H9 (cell line): ENCODE data around the gene BCKDHB. TPM values are rescaled to one million over a fixed set of nuclear protein-coding genes. Genes with fewer than 3 reads are reported as not detected.

Experiments used
- DNase-seq: peaks from one replicate; pipeline ENCODE4 v3.0.0-alpha.2; 2017
- H2AFZ ChIP-seq: one replicate; pipeline ENCODE4 v1.6.1; 2013; ENCODE audit warnings: mild to moderate bottlenecking, low read length, control low read depth, moderate library complexity
- H2AK5ac ChIP-seq: 2 replicates; pipeline ENCODE4 v1.6.1; 2013; ENCODE audit warnings: low read length, control low read depth, mixed read lengths; ENCODE audit not compliant: insufficient read length
- H2BK120ac ChIP-seq: one replicate; pipeline ENCODE4 v1.6.1; 2013; ENCODE audit warnings: low read depth, mild to moderate bottlenecking, low read length, control low read depth, inconsistent platforms; ENCODE audit not compliant: poor library complexity, severe bottlenecking
- H2BK12ac ChIP-seq: 2 replicates; pipeline ENCODE4 v1.6.1; 2013; ENCODE audit warnings: low read length, control low read depth, mixed read lengths, low read depth; ENCODE audit not compliant: insufficient read length
- H2BK15ac ChIP-seq: 2 replicates; pipeline ENCODE4 v1.6.1; 2013; ENCODE audit warnings: low read depth, low read length, control low read depth
- H2BK20ac ChIP-seq: one replicate; pipeline ENCODE4 v1.6.1; 2013; ENCODE audit warnings: low read depth, mild to moderate bottlenecking, low read length, control low read depth, inconsistent platforms; ENCODE audit not compliant: poor library complexity, severe bottlenecking
- H2BK5ac ChIP-seq: 2 replicates; pipeline ENCODE4 v1.6.1; 2013; ENCODE audit warnings: low read length, control low read depth, mixed read lengths; ENCODE audit not compliant: insufficient read length
- H3K14ac ChIP-seq: 2 replicates; pipeline ENCODE4 v1.6.1; 2013; ENCODE audit warnings: low read length, control low read depth; ENCODE audit not compliant: insufficient read depth
- H3K18ac ChIP-seq: 2 replicates; pipeline ENCODE4 v1.6.1; 2013; ENCODE audit warnings: low read depth, mild to moderate bottlenecking, mixed read lengths, low read length, control low read depth; ENCODE audit not compliant: insufficient read length
- H3K23ac ChIP-seq: 2 replicates; pipeline ENCODE4 v1.6.1; 2013; ENCODE audit warnings: low read length, control low read depth, mixed read lengths, low read depth; ENCODE audit not compliant: insufficient read length
- H3K23me2 ChIP-seq: 2 replicates; pipeline ENCODE4 v1.6.1; 2013; ENCODE audit warnings: low read depth, mild to moderate bottlenecking, mixed read lengths, low read length, control low read depth; ENCODE audit not compliant: insufficient read length, poor library complexity, severe bottlenecking
- H3K27ac ChIP-seq: 2 replicates; pipeline ENCODE4 v1.5.1; 2013; ENCODE audit warnings: low read length, control low read depth, mixed read lengths, low read depth; ENCODE audit not compliant: insufficient read length
- H3K27me3 ChIP-seq: 2 replicates; pipeline ENCODE4 v1.6.1; 2013; ENCODE audit warnings: low read length, control low read depth, inconsistent platforms; ENCODE audit not compliant: insufficient read depth
- H3K4ac ChIP-seq: 2 replicates; pipeline ENCODE4 v1.6.1; 2013; ENCODE audit warnings: low read depth, mild to moderate bottlenecking, control low read depth, inconsistent platforms, low read length, moderate library complexity
- H3K4me1 ChIP-seq: 2 replicates; pipeline ENCODE4 v1.6.1; 2013; ENCODE audit warnings: low read length, control low read depth, inconsistent platforms; ENCODE audit not compliant: insufficient read depth
- H3K4me2 ChIP-seq: 2 replicates; pipeline ENCODE4 v1.6.1; 2013; ENCODE audit warnings: low read length, control low read depth, mixed read lengths; ENCODE audit not compliant: insufficient read length, insufficient read depth
- H3K56ac ChIP-seq: 2 replicates; pipeline ENCODE4 v1.6.1; 2013; ENCODE audit warnings: low read depth, mild to moderate bottlenecking, mixed read lengths, low read length, control low read depth; ENCODE audit not compliant: insufficient read length
- H3K79me1 ChIP-seq: 2 replicates; pipeline ENCODE4 v1.6.1; 2013; ENCODE audit warnings: low read depth, mild to moderate bottlenecking, moderate library complexity, low read length, control low read depth, inconsistent platforms; ENCODE audit not compliant: insufficient read depth, poor library complexity, severe bottlenecking
- H3K79me2 ChIP-seq: 2 replicates; pipeline ENCODE4 v1.6.1; 2013; ENCODE audit warnings: low read length, control low read depth, inconsistent platforms; ENCODE audit not compliant: insufficient read depth
- H3K9ac ChIP-seq: 2 replicates; pipeline ENCODE4 v1.6.1; 2013; ENCODE audit warnings: low read length, control low read depth, mixed read lengths; ENCODE audit not compliant: insufficient read length; ENCODE audit errors: extremely low read depth
- H3K9me3 ChIP-seq: one replicate; pipeline ENCODE4 v1.6.1; 2013; ENCODE audit warnings: low read depth, low read length, inconsistent platforms; ENCODE audit not compliant: control insufficient read depth
- H3T11ph ChIP-seq: one replicate; pipeline ENCODE4 v1.6.1; 2013; ENCODE audit warnings: mild to moderate bottlenecking, low read length, control low read depth, inconsistent platforms
- H4K20me1 ChIP-seq: one replicate; pipeline ENCODE4 v1.6.1; 2013; ENCODE audit not compliant: control insufficient read depth, insufficient read length, insufficient read depth
- H4K5ac ChIP-seq: 2 replicates; pipeline ENCODE4 v1.6.1; 2013; ENCODE audit warnings: low read depth, mild to moderate bottlenecking, mixed read lengths, low read length, control low read depth; ENCODE audit not compliant: insufficient read length
- H4K8ac ChIP-seq: replicated peaks from 2 replicates; pipeline ENCODE4 v1.6.1; 2013; ENCODE audit warnings: low read length, control low read depth, mixed read lengths, low read depth; ENCODE audit not compliant: insufficient read length
- H4K91ac ChIP-seq: 2 replicates; pipeline ENCODE4 v1.6.1; 2013; ENCODE audit warnings: low read depth, mild to moderate bottlenecking, moderate library complexity, mixed read lengths, low read length, control low read depth; ENCODE audit not compliant: insufficient read length
- H3K27ac Mint-ChIP-seq, 3 experiments: 2 replicates in 2 of 3; 3 replicates in 1 of 3; pipeline ENCODE4 v1.8.0; 2020 to 2021; ENCODE audit warnings: mixed read lengths in 3 of 3, mild to moderate bottlenecking in 1 of 3, moderate library complexity in 1 of 3
- H3K27me3 Mint-ChIP-seq: 2 replicates; pipeline ENCODE4 v1.8.0; 2021; ENCODE audit warnings: low read depth, mild to moderate bottlenecking, moderate library complexity, mixed read lengths
- H3K36me3 Mint-ChIP-seq, 3 experiments: 2 replicates in 2 of 3; 3 replicates in 1 of 3; pipeline ENCODE4 v1.8.0; 2020 to 2021; ENCODE audit warnings: low read depth in 3 of 3, mixed read lengths in 3 of 3; ENCODE audit not compliant: insufficient read depth in 1 of 3
- H3K4me1 Mint-ChIP-seq, 2 experiments: 2 replicates each; pipeline ENCODE4 v1.8.0; 2020; ENCODE audit warnings: mixed read lengths in 2 of 2
- H3K4me3 Mint-ChIP-seq, 2 experiments: 2 replicates in 1 of 2; 3 replicates in 1 of 2; pipeline ENCODE4 v1.8.0; 2020 to 2021; ENCODE audit warnings: mild to moderate bottlenecking in 2 of 2, mixed read lengths in 2 of 2, moderate library complexity in 1 of 2
- H3K9me3 Mint-ChIP-seq, 2 experiments: 2 replicates in 1 of 2; 3 replicates in 1 of 2; pipeline ENCODE4 v1.8.0; 2020; ENCODE audit warnings: mild to moderate bottlenecking in 2 of 2, mixed read lengths in 2 of 2, moderate library complexity in 1 of 2
- total RNA-seq: library from RNA; stranded (reverse); gene quantifications from 2 replicates; pipeline ENCODE4 v1.2.1, GENCODE V29; 2021
- TF ChIP-seq, protein P1 (sequence below): fragments of 200-600 bp; sonication (generic); conservative IDR thresholded peaks from 3 replicates; pipeline ENCODE4 v1.8.0; 2021; ENCODE audit warnings: antibody characterized with exemption, mild to moderate bottlenecking

Gene BCKDHB
- total RNA-seq, 1 experiment from 2014 or later = 26.6 TPM

- Histone ChIP-seq H3K4me1 (no peaks in the 10 kb centered on the region), H2BK12ac (no peak overlapping the region), H3K18ac (no peak overlapping the region), H4K20me1 (no peaks in the 10 kb centered on the region), H3K79me2 (no peaks in the 10 kb centered on the region), H2AK5ac (no peak overlapping the region), H3K56ac (no peak overlapping the region), H4K8ac (no peak overlapping the region), H2BK120ac (no peak overlapping the region), H3K79me1 (no peaks in the 10 kb centered on the region), H3K23ac (no peak overlapping the region), H3K4me2 (no peak overlapping the region), H3K9ac (no peak overlapping the region), H4K5ac (no peak overlapping the region), H2BK20ac (no peak overlapping the region), H2BK15ac (no peak overlapping the region), H2BK5ac (no peak overlapping the region), H4K91ac (no peak overlapping the region), H3K27ac (no peak overlapping the region), H3K4ac (no peak overlapping the region), H2AFZ (no peak overlapping the region), H3T11ph (no peak overlapping the region), H3K14ac (no peak overlapping the region), H3K27me3 (no peaks in the 10 kb centered on the region), H3K23me2 (no peaks in the 10 kb centered on the region), H3K9me3 (no peaks in the 10 kb centered on the region)
- no peaks in the 10 kb centered on the region for H3K27me3 Mint-ChIP-seq
- H3K4me3 Mint-ChIP-seq = no peak overlapping the region
- no peaks in the 10 kb centered on the region; a peak in 1 of 5 replicates for H3K9me3 Mint-ChIP-seq
- H3K36me3 Mint-ChIP-seq = peaks cover 7 to 22% (median 13%) of the 10 kb centered on the region in 3 experiments; a peak in 6 of 7 replicates
- DNase-seq = no peak
- TF ChIP-seq, protein P1, sequence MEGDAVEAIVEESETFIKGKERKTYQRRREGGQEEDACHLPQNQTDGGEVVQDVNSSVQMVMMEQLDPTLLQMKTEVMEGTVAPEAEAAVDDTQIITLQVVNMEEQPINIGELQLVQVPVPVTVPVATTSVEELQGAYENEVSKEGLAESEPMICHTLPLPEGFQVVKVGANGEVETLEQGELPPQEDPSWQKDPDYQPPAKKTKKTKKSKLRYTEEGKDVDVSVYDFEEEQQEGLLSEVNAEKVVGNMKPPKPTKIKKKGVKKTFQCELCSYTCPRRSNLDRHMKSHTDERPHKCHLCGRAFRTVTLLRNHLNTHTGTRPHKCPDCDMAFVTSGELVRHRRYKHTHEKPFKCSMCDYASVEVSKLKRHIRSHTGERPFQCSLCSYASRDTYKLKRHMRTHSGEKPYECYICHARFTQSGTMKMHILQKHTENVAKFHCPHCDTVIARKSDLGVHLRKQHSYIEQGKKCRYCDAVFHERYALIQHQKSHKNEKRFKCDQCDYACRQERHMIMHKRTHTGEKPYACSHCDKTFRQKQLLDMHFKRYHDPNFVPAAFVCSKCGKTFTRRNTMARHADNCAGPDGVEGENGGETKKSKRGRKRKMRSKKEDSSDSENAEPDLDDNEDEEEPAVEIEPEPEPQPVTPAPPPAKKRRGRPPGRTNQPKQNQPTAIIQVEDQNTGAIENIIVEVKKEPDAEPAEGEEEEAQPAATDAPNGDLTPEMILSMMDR = no peak
- no peak overlapping the region for H3K27ac Mint-ChIP-seq
- H3K4me1 Mint-ChIP-seq = no peaks in the 10 kb centered on the region
Measured at GRCh38 chr6:80145509-80145908, 39.0 kb downstream of the BCKDHB start.
